ENCODE measurements around the gene SPON1.
A peak's percentile ranks its signal among the peaks of the same experiment; 100 is the strongest.
"Not testable (repeated sequence)": the region's sequence is repeated elsewhere in the genome, so short reads cannot be mapped to it uniquely, and the experiment has no call there.

SPON1 gene

DNA sequence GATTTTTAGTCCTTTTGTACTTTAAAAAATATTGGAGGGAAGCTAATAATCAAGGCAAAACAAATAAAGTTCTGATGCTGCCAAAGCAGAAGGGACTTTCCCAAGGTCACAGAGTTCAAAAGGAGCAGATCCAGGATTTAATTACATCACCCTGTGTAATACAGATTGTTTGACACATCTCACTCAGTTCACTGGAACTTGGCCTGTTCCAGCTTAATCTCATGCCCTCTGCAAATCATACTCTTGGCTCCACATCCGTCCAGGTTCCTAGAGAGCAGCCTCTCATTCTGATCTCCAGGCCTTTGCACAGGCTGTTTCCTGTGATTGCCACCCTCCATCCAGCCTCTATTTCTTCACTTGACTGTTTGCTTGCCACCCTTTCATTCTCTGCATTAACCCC lies 151.7 kb downstream of the SPON1 start:
- DNase-seq: no peak

GRCh38 chr11:14114786-14115185 lies 152.3 kb downstream of the SPON1 start:
- no peak for DNase-seq

DNA sequence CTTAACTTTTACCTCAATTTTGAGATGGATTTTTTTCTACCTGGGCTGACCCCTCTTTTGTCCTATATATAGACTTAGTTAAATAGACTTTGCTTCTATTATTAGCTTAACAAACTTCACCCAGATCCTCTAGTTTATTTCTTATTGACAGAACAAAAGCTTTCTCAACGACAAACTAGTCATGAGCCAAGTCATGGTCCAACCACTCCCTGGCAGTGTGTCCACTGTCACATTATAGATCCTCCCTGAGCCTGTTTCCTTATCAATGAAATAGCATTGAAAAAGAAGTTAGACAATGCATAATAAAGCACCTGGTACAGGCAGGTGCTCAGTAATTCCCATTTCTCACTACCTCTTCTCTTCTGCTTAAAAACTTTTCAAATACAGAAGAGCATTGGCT lies 155.1 kb downstream of the SPON1 start:
- no peak for DNase-seq

GRCh38 chr11:14118072-14118471 lies 155.5 kb downstream of the SPON1 start:
- DNase-seq: no peak

DNA sequence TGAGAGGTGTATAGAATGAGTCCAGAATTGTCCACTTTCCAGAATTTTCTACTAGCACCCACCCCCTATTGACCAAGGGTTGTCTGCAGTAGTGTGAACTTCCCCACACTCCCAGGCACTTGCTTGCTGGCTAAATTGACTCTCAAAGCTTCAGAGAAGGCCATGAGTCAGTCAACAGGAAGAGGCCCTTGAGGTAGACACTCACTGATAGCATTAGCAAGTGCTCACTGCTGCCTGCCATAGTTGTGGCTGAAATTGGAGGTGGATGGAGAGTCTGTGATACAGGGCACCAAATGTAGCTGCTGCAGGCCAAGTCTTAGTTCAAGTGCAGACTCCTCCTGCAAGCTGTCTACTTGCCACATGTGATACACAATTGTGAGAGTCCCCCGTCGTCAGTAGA lies 156.8 kb downstream of the SPON1 start:
- DNase-seq: no peak

DNA sequence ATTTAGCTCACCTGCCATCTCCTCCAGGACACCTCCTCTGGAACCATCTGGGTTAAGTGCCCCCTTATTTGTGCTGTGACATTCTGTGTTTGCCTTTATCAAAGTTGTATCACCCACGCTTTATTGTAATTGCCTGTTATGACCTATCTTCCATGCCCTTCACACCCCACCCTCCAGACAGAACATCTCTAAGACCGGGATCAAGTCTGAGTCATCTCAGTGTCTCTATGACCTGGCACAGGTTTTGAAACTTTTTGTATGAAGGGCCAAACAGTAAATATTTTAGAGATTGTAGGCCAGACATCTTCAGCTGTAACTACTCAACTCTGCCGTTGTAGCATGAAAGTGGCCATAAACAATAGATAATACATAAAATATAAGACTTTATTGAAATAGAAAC lies 161.8 kb downstream of the SPON1 start:
- DNase-seq: no peak

GRCh38 chr11:14124886-14125285 lies 162.4 kb downstream of the SPON1 start:
- DNase-seq: peak in 17 of 58 donors; percentile 4 to 50 (median 16)

GRCh38 chr11:14125529-14125928 lies 163.0 kb downstream of the SPON1 start:
- DNase-seq: no peak

DNA sequence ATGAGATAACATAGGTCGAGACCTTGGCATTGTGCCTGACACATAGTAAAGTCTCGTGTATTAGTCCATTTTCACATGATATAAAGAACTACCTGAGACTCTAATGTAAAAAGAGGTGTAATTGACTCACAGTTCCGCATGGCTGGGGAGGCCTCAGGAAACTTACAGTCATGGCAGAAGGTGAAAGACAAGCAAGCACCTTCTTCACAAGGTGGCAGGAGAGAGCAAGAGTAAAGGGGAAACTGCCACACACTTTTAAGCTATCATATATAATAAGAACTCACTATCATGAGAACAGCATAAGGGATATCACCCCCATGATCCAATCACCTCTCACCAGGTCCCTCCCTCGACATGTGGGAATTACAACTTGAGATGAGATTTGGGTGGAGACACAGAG lies 165.2 kb downstream of the SPON1 start:
- no peak for DNase-seq

DNA sequence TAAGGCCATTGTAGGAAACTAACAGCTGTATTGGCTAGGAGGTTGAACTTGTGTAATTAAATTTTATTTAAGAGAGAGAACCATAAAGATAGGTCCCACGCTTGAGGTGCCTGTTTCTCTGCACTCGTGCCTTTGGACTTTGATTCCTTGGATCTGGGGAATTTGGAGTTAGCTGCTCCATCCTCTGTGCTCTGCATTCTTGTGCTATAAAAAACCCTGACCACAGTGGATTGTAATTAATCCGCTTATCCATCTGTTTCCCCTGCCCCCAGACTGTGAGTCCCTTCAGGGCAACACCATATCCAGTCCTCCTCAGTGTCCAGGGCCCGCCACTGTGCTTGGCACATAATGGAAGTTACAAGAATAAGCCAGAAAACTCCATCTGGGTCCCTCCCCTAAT lies 169.8 kb downstream of the SPON1 start:
- DNase-seq: no peak

- DNase-seq: no peak
Observed at GRCh38 chr11:14133381-14133780, 170.9 kb downstream of the SPON1 start.

DNA sequence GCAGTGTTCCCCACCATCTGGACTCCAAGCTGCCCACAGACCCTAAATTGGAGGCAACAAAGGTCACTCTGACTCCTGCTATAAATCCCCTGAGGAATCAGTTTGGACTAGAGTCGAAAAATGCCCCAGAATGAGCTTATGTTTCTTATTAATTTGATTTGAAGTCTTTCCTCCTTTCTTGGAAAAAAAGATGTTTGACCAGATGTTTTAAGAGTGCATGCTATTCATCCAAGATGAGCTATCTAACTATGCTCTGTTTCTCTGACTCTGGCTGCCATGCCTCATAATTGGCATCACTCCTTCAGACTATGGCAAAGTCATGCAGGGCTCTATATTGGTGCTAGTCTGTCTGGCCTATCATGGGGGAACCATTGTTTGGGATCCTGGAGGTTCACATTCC lies 174.0 kb downstream of the SPON1 start:
- no peak for DNase-seq

DNA sequence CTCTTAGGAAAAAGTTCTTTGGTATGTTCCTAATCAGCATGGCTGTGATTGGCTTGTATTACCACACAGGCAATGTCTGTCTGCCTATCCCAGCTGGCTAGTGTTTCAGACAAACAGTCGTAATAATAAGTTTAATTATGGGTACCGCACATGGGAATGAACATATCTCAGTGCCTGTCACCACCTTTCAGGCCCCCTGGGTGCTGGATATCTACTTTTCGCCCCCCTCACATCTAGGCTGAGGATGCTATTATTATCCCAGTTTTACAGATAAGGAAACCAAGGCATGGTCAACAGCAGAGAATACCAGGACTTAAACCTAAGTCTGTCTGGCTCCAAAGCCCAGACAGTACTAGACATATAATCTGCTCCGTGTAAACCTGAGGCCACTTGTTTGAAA lies 174.8 kb downstream of the SPON1 start:
- DNase-seq: no peak

DNA sequence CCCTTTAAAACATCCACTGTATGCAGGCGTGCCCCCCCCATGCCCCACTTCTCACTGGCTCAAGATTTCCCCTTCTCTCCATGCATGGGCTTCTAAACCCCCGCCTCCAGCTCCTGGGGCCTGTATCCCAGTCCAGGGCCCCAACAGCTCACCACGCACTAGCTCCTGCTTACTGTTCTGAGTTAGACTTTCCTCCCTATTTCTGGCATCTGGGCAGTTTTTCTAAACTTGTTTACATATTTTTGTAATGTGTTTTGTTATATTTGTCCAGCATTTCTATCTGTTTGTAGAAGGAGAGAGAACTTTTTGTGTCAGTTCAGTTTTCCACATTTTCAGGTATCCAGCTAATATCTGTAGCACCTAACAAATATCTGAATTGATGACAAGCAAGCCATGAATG lies 178.5 kb downstream of the SPON1 start:
- no peak for DNase-seq

- no peak for DNase-seq
Observed at GRCh38 chr11:14141676-14142075, 179.2 kb downstream of the SPON1 start.

DNA sequence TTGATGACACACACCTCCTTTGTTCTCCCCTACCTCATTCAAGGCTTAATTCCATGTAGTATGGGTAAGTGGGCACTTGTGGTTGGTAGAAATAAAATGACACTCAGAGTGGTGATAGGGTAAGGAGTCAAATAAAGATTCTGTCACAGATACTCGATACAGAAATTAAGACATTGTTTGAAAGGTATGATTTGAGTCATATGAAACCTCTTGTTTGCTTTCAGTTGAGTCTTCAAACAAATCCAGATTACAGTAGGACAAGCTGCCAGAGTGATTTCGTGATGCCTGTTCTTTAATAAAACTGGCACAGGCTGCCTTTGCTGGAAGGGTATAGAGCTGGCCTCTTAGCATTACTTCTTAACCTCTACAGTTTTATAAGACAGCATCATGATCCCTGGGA lies 182.4 kb downstream of the SPON1 start:
- no peak for DNase-seq

DNA sequence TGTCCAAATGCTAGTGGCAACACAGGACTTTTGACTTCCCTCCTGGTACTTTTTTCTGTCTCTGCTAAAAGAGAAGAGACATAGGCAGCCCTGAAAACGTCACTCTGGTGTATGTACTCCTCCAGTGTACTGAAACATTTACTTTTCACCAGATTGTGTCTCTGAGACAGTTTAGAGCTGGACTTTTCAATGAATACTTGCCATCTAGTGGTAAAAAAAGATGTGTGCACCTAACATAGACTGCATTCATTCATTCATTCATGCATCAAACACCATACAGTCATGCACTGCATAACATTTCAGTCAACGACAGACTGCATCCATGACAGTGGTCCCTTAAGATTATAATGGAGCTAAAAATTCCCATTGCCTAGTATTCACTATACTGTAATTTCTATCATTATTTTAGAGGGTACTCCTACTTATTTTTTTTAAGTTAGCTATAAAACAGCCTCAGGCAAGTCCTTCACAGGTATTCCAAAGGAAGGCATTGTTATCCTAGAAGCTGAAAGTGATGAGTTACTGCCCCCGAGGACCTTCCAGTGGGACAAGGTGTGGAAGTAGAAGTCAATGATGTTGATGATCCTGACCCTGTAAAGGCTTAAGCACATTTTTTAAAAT lies 186.2 kb downstream of the SPON1 start:
- peak in 2 of 58 donors; percentile 0 to 6 for DNase-seq

DNA sequence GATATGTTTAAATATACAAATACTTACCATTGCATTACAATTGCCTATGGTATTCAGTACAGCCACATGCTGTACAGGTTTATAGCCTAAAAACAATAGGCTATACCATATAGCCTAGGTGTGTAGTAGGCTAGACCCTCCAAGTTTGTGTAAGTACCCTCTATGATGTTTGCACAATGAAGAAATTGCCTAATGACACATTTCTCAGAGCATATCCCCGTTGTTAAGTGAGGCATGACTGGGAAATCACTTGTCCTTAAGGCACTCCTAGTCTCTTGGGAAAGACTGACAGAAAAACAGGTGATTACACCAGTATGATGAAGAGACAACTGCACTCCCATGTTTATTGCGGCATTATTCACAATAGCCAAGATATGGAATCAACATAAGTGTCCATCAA lies 187.2 kb downstream of the SPON1 start:
- DNase-seq: no peak

GRCh38 chr11:14150878-14151277 lies 188.4 kb downstream of the SPON1 start:
- DNase-seq: no peak

GRCh38 chr11:14154103-14154502 lies 191.6 kb downstream of the SPON1 start:
- not testable (repeated sequence) for DNase-seq

DNA sequence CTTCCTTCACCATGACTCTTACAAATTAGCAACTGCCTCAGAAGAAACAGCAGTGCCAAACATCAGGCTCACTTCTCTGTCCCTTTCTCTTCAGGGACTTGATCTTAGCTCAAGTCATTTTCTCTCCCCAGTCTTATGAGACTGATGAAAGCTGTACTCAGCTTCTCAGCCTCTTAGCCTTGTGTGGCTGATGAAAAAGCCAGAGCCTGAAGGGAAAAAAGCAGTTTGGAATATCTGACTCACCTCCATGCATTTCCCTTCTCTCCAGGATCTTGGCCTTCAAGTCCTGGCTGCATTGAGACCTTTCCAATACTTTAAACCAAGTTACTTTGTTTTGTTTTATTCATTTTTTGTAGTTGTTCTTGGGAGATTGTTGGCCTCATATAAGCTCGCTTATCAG lies 195.9 kb downstream of the SPON1 start:
- DNase-seq: no peak

GRCh38 chr11:14163576-14163975 lies 201.1 kb downstream of the SPON1 start:
- no peak for DNase-seq

DNA sequence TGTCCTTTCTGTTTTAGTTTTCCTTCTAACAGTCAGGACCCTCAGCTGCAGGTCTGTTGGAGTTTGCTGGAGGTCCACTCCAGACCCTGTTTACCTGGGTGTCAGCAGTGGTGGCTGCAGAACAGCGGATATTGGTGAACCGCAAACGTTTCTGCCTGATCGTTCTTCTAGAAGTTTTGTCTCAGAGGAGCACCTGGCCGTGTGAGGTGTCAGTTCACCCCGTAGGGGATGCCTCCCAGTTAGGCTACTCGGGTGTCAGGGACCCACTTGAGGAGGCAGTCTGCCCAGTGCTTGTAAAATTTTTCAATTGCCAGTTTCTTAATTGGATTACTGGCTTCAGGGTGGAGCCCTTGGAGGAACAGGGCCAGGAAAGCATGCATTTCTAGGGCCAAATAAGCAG lies 211.2 kb downstream of the SPON1 start:
- not testable (repeated sequence) for DNase-seq

Measured in anterior cingulate cortex (tissue), 58 donors.